ENCODE results near the gene SLC35F3. TPM values are rescaled to one million over a fixed set of nuclear protein-coding genes. Genes with fewer than 3 reads are reported as not detected.

Gene SLC35F3
- total RNA-seq, 4 donors from 2014 or later = 0.36 to 1.4 (median 0.54) TPM

- Histone ChIP-seq H3K4me1 (no peaks in the 10 kb centered on the region), H3K4me3 (no peak overlapping the region), H3K27ac (no peak overlapping the region), H3K36me3 (no peaks in the 10 kb centered on the region), H3K9me3 (no peaks in the 10 kb centered on the region), H3K27me3 (peaks cover 3% of the 10 kb centered on the region)
- no peak for TF ChIP-seq POLR2AphosphoS5 (IDR thresholded peaks at IDR 0.05)
- no peak for TF ChIP-seq CTCF (IDR thresholded peaks at IDR 0.05)
- TF ChIP-seq POLR2A (IDR thresholded peaks at IDR 0.05) = no peak
- TF ChIP-seq EP300 (IDR thresholded peaks at IDR 0.05) = no peak
- no peak for DNase-seq (ENCODE audit: low spot score in 2 of 2)
These were observed 61.4 kb downstream of the SLC35F3 start for GRCh38 chr1:233965856-233966255.

- no peak overlapping the region for H3K4me3 ChIP-seq
- no peaks in the 10 kb centered on the region for H3K4me1 ChIP-seq
- WGBS = 77% methylated on average over 7 of the region's 7 CpGs
- TF ChIP-seq EP300 (IDR thresholded peaks at IDR 0.05) = no peak
- no peak for TF ChIP-seq POLR2AphosphoS5 (IDR thresholded peaks at IDR 0.05)
- no peak for TF ChIP-seq POLR2A (IDR thresholded peaks at IDR 0.05)
- no peak for TF ChIP-seq CTCF (IDR thresholded peaks at IDR 0.05)
- H3K27ac ChIP-seq = no peak overlapping the region
- H3K27me3 ChIP-seq = no peaks in the 10 kb centered on the region
- no peaks in the 10 kb centered on the region for H3K9me3 ChIP-seq
- no peaks in the 10 kb centered on the region for H3K36me3 ChIP-seq
- DNase-seq (ENCODE audit: low spot score in 2 of 2) = no peak
These were observed 67.3 kb downstream of the SLC35F3 start for GRCh38 chr1:233971753-233972152.

GRCh38 chr1:233972563-233972950 lies 68.1 kb downstream of the SLC35F3 start:
- no peaks in the 10 kb centered on the region for H3K27me3 ChIP-seq
- H3K9me3 ChIP-seq = no peaks in the 10 kb centered on the region
- TF ChIP-seq EP300 (IDR thresholded peaks at IDR 0.05) = no peak
- no peak for TF ChIP-seq CTCF (IDR thresholded peaks at IDR 0.05)
- TF ChIP-seq POLR2A (IDR thresholded peaks at IDR 0.05) = no peak
- no peak for TF ChIP-seq POLR2AphosphoS5 (IDR thresholded peaks at IDR 0.05)
- no peak overlapping the region for H3K4me3 ChIP-seq
- 90% methylated on average over 4 of the region's 4 CpGs for WGBS
- no peaks in the 10 kb centered on the region for H3K36me3 ChIP-seq
- H3K27ac ChIP-seq = no peak overlapping the region
- DNase-seq (ENCODE audit: low spot score in 2 of 2) = no peak
- H3K4me1 ChIP-seq = no peaks in the 10 kb centered on the region

GRCh38 chr1:233972951-233973635 lies 68.6 kb downstream of the SLC35F3 start:
- Histone ChIP-seq H3K36me3 (no peaks in the 10 kb centered on the region), H3K27me3 (no peaks in the 10 kb centered on the region), H3K4me3 (no peak overlapping the region), H3K9me3 (no peaks in the 10 kb centered on the region), H3K27ac (no peak overlapping the region), H3K4me1 (no peaks in the 10 kb centered on the region)
- WGBS = 85% methylated on average over 6 of the region's 7 CpGs
- no peak for TF ChIP-seq POLR2A (IDR thresholded peaks at IDR 0.05)
- no peak for TF ChIP-seq CTCF (IDR thresholded peaks at IDR 0.05)
- TF ChIP-seq POLR2AphosphoS5 (IDR thresholded peaks at IDR 0.05) = no peak
- no peak for TF ChIP-seq EP300 (IDR thresholded peaks at IDR 0.05)
- DNase-seq (ENCODE audit: low spot score in 2 of 2) = no peak

GRCh38 chr1:233975486-233975885 lies 71.0 kb downstream of the SLC35F3 start:
- no peak for DNase-seq (ENCODE audit: low spot score in 2 of 2)
- Histone ChIP-seq H3K27me3 (no peaks in the 10 kb centered on the region), H3K36me3 (no peaks in the 10 kb centered on the region), H3K27ac (no peak overlapping the region), H3K4me1 (no peaks in the 10 kb centered on the region), H3K4me3 (no peak overlapping the region), H3K9me3 (no peaks in the 10 kb centered on the region)
- 90% methylated on average over 9 of the region's 11 CpGs for WGBS
- TF ChIP-seq CTCF (IDR thresholded peaks at IDR 0.05) (no peak), EP300 (IDR thresholded peaks at IDR 0.05) (no peak), POLR2AphosphoS5 (IDR thresholded peaks at IDR 0.05) (no peak), POLR2A (IDR thresholded peaks at IDR 0.05) (no peak)

All from suprapubic skin (tissue), 4 donors.